NCI-H187 (cell line): ENCODE results near the gene CACHD1.
"Not testable (repeated sequence)": the region's sequence is repeated elsewhere in the genome, so short reads cannot be mapped to it uniquely, and the experiment has no call there.

Experiments
- DNase-seq, 2 experiments: peaks; one replicate each; lab custom pipeline; 2025; lab: John Stamatoyannopoulos, UW

CACHD1 gene

DNA sequence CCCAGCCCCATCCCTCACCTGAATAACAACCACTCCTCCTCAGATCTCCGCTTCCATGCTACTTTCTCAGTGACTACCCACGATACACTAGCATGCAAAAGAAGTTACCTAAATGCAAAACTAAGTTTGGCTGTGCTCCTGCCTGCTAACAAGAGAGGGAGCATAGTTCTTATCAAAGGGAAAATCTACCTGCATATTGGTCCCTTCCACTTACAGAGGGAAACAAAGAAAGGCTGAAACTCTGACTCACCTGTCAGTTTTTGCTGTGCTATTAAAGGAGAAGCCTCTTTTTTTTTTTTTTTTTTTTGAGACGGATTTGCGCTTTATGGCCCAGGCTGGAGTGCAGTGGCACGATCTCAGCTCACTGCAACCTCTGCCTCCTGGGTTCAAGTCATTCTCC lies 231.1 kb downstream of the CACHD1 start:
- no peak for DNase-seq

- no peak for DNase-seq
These were observed 232.0 kb downstream of the CACHD1 start for GRCh38 chr1:64701886-64702285.

DNA sequence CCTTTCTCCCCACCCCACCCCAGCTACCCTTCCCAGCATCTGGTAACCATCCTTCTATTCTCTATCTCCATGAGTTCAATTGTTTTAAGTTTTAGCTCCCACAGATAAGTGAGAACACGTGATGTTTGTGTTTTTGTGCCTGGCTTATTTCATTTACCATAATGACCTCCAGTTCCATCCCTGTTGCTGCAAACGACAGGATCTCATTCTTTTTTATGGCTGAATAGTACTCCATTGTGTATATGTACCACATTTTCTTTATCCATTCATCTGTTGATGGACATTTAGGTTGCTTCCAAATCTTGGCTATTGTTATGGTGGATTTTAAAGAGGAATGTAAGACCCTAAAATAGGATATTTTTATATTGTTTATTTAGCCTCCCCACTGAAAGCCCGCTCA lies 232.7 kb downstream of the CACHD1 start:
- DNase-seq, result not testable (repeated sequence)

GRCh38 chr1:64703600-64703999 lies 233.7 kb downstream of the CACHD1 start:
- no peak for DNase-seq

DNA sequence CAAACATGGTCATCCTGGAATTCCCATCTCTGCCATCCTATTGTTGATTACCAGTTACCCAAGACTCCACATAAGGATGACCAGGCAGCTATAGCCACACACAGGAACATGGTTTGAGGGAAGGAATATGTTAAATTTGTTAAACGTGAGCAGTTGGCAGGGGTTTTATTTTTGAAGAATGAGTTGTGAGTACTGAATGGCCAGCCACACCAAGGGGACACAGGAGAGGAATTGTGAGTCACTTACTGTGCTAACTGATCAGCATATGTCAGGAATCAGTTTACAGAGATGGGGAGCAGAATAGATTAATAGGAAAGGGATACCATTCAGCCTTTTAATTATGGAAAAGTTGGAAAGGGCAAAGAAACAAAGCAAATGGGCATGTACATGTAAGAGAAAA lies 235.7 kb downstream of the CACHD1 start:
- no peak for DNase-seq

DNA sequence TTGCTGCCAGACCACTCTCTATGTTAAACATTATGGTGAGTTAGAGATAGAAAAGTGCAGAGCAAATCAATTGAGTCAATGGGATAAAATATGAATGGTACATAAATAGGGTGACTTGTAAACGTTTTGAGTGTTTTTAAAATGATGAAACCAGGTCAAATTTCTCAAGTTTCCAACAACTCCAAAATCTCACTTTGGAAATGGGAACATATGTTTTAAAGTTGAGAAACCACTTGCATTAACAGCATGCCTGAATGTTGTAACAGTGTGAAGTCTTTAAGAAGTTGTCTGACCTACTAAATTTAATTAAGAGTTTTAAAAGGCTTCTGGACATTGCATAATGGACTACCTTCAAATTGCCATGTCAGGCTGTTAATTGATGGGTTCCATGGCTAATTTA lies 241.3 kb downstream of the CACHD1 start:
- DNase-seq, result no peak

- no peak for DNase-seq
These were observed 242.1 kb downstream of the CACHD1 start for GRCh38 chr1:64712049-64712448.

- DNase-seq, result no peak
These were observed 245.3 kb downstream of the CACHD1 start for GRCh38 chr1:64715186-64715585.

- DNase-seq, result no peak
These were observed 251.2 kb downstream of the CACHD1 start for GRCh38 chr1:64721135-64721534.

GRCh38 chr1:64721576-64722145 lies 251.7 kb downstream of the CACHD1 start:
- DNase-seq, result no peak

- no peak for DNase-seq
These were observed 257.9 kb downstream of the CACHD1 start for GRCh38 chr1:64727861-64728260.

DNA sequence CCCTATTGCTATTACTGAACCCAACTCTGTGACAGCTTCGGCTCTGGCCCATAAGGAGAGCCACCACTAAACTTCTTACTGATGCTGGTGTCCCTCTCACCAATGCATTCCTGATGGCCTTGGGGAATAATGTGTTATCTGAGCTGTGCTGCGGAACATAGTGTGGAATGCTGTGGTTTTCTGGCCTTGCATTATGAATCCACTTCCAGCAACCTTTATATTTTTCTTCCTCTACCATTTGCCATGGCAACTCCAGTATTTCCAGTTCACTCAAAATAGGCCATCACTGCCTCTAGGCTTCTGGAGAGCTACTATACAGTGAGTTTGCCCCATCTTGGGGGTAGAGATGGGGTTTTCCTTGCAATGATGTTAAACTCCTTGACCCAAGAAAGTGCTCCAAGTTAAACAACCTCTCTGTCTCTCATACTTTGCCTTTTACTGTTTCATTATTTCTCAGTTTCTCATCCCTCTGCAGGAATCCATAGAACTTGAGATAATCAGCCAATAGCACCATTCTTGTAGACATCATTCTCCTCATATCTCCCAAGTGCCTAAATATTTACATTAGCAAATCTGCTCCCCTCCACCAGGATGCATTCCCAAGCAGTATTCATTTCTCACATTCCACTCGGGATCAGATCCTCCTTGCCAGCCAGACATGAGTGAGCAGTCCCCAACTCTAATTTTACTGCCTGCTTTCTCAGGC lies 263.8 kb downstream of the CACHD1 start:
- DNase-seq, result no peak

DNA sequence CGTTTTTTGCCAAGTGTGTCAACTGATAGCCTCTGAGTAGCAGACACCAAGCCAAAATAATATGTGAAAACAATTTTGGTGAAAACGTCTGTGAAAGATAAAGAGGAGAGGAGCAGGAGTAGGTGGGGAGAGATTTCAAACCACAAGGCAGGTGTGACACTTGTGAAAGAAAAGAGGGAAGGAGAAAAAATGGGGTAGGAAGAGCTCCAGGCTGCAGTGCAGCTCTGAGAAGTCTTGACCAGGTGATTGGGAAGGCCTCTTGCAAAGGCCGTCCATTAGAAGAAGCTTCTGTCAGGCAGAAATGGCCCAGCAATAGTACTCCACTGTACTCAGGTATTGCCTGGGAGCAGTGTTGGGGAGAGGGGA lies 264.3 kb downstream of the CACHD1 start:
- no peak for DNase-seq

DNA sequence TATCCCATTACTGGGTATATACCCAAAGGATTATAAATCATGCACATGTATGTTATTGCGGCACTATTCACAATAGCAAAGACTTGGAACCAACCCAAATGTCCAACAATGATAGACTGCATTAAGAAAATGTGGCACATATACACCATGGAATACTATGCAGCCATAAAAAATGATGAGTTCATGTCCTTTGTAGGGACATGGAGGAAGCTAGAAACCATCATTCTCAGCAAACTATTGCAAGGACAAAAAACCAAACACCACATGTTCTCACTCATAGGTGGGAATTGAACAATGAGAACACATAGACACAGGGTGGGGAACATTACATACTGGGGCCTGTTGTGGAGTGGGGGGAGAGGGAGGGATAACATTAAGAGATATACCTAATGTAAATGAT lies 270.8 kb downstream of the CACHD1 start:
- DNase-seq, result not testable (repeated sequence)
